SK-N-SH (cell line): Measurements from ENCODE around the gene TAF4. TPM values are rescaled to one million over a fixed set of nuclear protein-coding genes. Genes with fewer than 3 reads are reported as not detected.

Experiments
- CTCF ChIA-PET: fragments of 300-600, 350-600 bp; formaldehyde crosslinking; extraction: SDS; loops from one replicate; lab custom pipeline; 2021; lab: Yijun Ruan, JAX
- POLR2A ChIA-PET: fragments of 350-600 bp; sonication (Branson Sonifier 250); formaldehyde crosslinking; extraction: SDS; loops from one replicate; lab custom pipeline; 2020; ENCODE audit warnings: antibody characterized with exemption, inconsistent platforms; lab: Yijun Ruan, JAX
- DNase-seq: peaks from one replicate; pipeline ENCODE4 v3.0.0; 2012
- H2AFZ ChIP-seq: fragments of 200-600 bp; sonication (generic); 2 replicates; pipeline ENCODE4 v1.8.1; 2016; ENCODE audit warnings: antibody characterized with exemption, mild to moderate bottlenecking, low read depth
- H3F3A ChIP-seq: fragments of 200-600 bp; sonication (generic); replicated peaks from 2 replicates; pipeline ENCODE3; 2016; ENCODE audit warnings: antibody characterized with exemption, mild to moderate bottlenecking; ENCODE audit not compliant: insufficient read depth
- H3K27ac ChIP-seq, 2 experiments: fragments of 200-500 bp in 1 of 2; fragments of 200-600 bp in 1 of 2; sonication (Bioruptor generic) in 1 of 2; sonication (generic), shearing (Covaris generic) in 1 of 2; 2 replicates each; pipeline versions ENCODE4 v1.5.1 to v1.6.1; 2014 to 2016; ENCODE audit warnings: low read depth in 2 of 2, inconsistent platforms in 1 of 2, low read length in 1 of 2, mild to moderate bottlenecking in 1 of 2, mixed read lengths in 1 of 2
- H3K27me3 ChIP-seq: fragments of 200-600 bp; sonication (generic), shearing (Covaris generic); 2 replicates; pipeline ENCODE4 v1.6.1; 2016; ENCODE audit warnings: mixed run types; ENCODE audit not compliant: insufficient read depth
- H3K36me3 ChIP-seq, 2 experiments: fragments of 200-500 bp in 1 of 2; fragments of 200-600 bp in 1 of 2; sonication (Bioruptor generic) in 1 of 2; sonication (generic) in 1 of 2; replicated peaks in 1 of 2; 2 replicates each; pipeline versions ENCODE3 to v1.5.1; 2014 to 2016; ENCODE audit warnings: low read length in 1 of 2, mild to moderate bottlenecking in 1 of 2; ENCODE audit not compliant: insufficient read depth in 2 of 2, control insufficient read depth in 1 of 2
- H3K4me1 ChIP-seq, 2 experiments: fragments of 200-500 bp in 1 of 2; fragments of 200-600 bp in 1 of 2; sonication (Bioruptor generic) in 1 of 2; sonication (generic), shearing (Covaris generic) in 1 of 2; 2 replicates each; pipeline versions ENCODE4 v1.5.1 to v1.6.1; 2014 to 2016; ENCODE audit warnings: low read depth in 1 of 2, low read length in 1 of 2, mixed run types in 1 of 2; ENCODE audit not compliant: insufficient read depth in 2 of 2, control insufficient read depth in 1 of 2
- H3K4me2 ChIP-seq: fragments of 200-600 bp; sonication (generic), shearing (Covaris generic); 2 replicates; pipeline ENCODE4 v1.6.1; 2017; ENCODE audit warnings: mixed run types
- H3K4me3 ChIP-seq, 2 experiments: fragments of 200-500 bp in 1 of 2; fragments of 200-600 bp in 1 of 2; sonication (Bioruptor generic) in 1 of 2; sonication (generic), shearing (Covaris generic) in 1 of 2; 2 replicates each; pipeline versions ENCODE4 v1.5.1 to v1.8.1; 2014 to 2016; ENCODE audit warnings: low read depth in 2 of 2, inconsistent platforms in 1 of 2, low read length in 1 of 2, mild to moderate bottlenecking in 1 of 2, mixed read lengths in 1 of 2, moderate library complexity in 1 of 2
- H3K79me2 ChIP-seq: fragments of 200-600 bp; sonication (generic); 2 replicates; pipeline ENCODE4 v1.8.1; 2017; ENCODE audit warnings: mild to moderate bottlenecking; ENCODE audit not compliant: insufficient read depth
- H3K9ac ChIP-seq: fragments of 200-600 bp; sonication (generic); 2 replicates; pipeline ENCODE4 v1.6.1; 2017; ENCODE audit warnings: mixed run types
- H3K9me2 ChIP-seq: fragments of 200-600 bp; sonication (generic); 2 replicates; pipeline ENCODE4 v1.6.1; 2017; ENCODE audit warnings: mixed run types
- H3K9me3 ChIP-seq: fragments of 200-600 bp; sonication (generic); 2 replicates; pipeline ENCODE4 v1.6.1; 2017; ENCODE audit warnings: mixed run types, mild to moderate bottlenecking, moderate library complexity
- H4K20me1 ChIP-seq: fragments of 200-600 bp; sonication (generic); 2 replicates; pipeline ENCODE4 v1.6.1; 2017; ENCODE audit warnings: mild to moderate bottlenecking, mixed run types; ENCODE audit not compliant: insufficient read depth
- CHD2 ChIP-seq: fragments of 150-350 bp; IDR thresholded peaks from 2 replicates; pipeline ENCODE4 v1.6.1; 2018; ENCODE audit warnings: low read length; ENCODE audit not compliant: partially characterized antibody
- CTCF ChIP-seq: fragments of 200-600 bp; sonication (generic); IDR thresholded peaks from 2 replicates; pipeline ENCODE4 v1.6.1; 2017; ENCODE audit warnings: antibody characterized with exemption, mild to moderate bottlenecking, moderate library complexity
- ELF1 ChIP-seq: IDR thresholded peaks from 2 replicates; pipeline ENCODE4 v1.4.0; 2012
- EZH2phosphoT487 ChIP-seq: fragments of 200-600 bp; sonication (generic); IDR thresholded peaks from 2 replicates; pipeline ENCODE4 v1.6.1; 2017; ENCODE audit warnings: low read depth, mixed run types, mild to moderate bottlenecking, antibody characterized with exemption, moderate library complexity, borderline replicate concordance
- FOSL2 ChIP-seq: IDR thresholded peaks from 2 replicates; pipeline ENCODE4 v1.4.0; 2012; ENCODE audit warnings: low read depth, mild to moderate bottlenecking, moderate library complexity, borderline replicate concordance
- FOXJ3 ChIP-seq: sonication (generic); formaldehyde crosslinking; IDR thresholded peaks from 2 replicates; pipeline ENCODE4 v1.5.1; 2020; ENCODE audit warnings: mild to moderate bottlenecking, missing genetic modification reagents
- FOXM1 ChIP-seq: IDR thresholded peaks from 2 replicates; pipeline ENCODE4 v1.4.0; 2012; ENCODE audit warnings: low read depth, mild to moderate bottlenecking
- GATA2 ChIP-seq: sonication (generic); formaldehyde crosslinking; IDR thresholded peaks from 2 replicates; pipeline ENCODE4 v1.5.0; 2020; ENCODE audit warnings: mild to moderate bottlenecking, missing genetic modification reagents
- MEF2A ChIP-seq: IDR thresholded peaks from 2 replicates; pipeline ENCODE4 v1.4.0; 2012; ENCODE audit warnings: low read depth, borderline replicate concordance
- MXI1 ChIP-seq: IDR thresholded peaks from 2 replicates; pipeline ENCODE4 v1.6.1; 2012; ENCODE audit warnings: mild to moderate bottlenecking, low read depth, low read length, improper control_type of control experiment
- NFIC ChIP-seq: IDR thresholded peaks from 2 replicates; pipeline ENCODE4 v1.4.0; 2012; ENCODE audit warnings: borderline replicate concordance
- POLR2AphosphoS5 ChIP-seq: IDR thresholded peaks from 2 replicates; pipeline ENCODE4 v1.6.1; 2012; ENCODE audit warnings: low read depth, low read length
- RCOR1 ChIP-seq: fragments of 150-350 bp; IDR thresholded peaks from 2 replicates; pipeline ENCODE4 v1.6.1; 2017; ENCODE audit warnings: antibody characterized with exemption, low read length
- REST ChIP-seq: IDR thresholded peaks from 2 replicates; pipeline ENCODE4 v1.6.1; 2012; ENCODE audit warnings: mild to moderate bottlenecking, low read depth, low read length, moderate library complexity
- RFX5 ChIP-seq: IDR thresholded peaks from 2 replicates; pipeline ENCODE4 v1.6.1; 2012; ENCODE audit warnings: mild to moderate bottlenecking, improper control_type of control experiment, low read length
- SIN3A ChIP-seq: IDR thresholded peaks from 2 replicates; pipeline ENCODE4 v1.6.1; 2012; ENCODE audit warnings: low read depth, mild to moderate bottlenecking, low read length, moderate library complexity, borderline replicate concordance
- SMC3 ChIP-seq: IDR thresholded peaks from 2 replicates; pipeline ENCODE4 v1.6.1; 2012; ENCODE audit warnings: low read depth, low read length, improper control_type of control experiment
- TAF1 ChIP-seq: IDR thresholded peaks from 2 replicates; pipeline ENCODE4 v1.6.1; 2012; ENCODE audit warnings: low read depth, mild to moderate bottlenecking, low read length, moderate library complexity, borderline replicate concordance
- TCF12 ChIP-seq: IDR thresholded peaks from 2 replicates; pipeline ENCODE4 v1.4.0; 2012
- TEAD4 ChIP-seq: IDR thresholded peaks from 2 replicates; pipeline ENCODE4 v1.4.0; 2012; ENCODE audit warnings: mild to moderate bottlenecking, borderline replicate concordance; ENCODE audit not compliant: insufficient read depth
- YY1 ChIP-seq: IDR thresholded peaks from 2 replicates; pipeline ENCODE4 v1.4.0; 2012; ENCODE audit warnings: low read depth, mild to moderate bottlenecking
- ZBTB33 ChIP-seq: IDR thresholded peaks from 2 replicates; pipeline ENCODE4 v1.4.0; 2012; ENCODE audit warnings: low read depth, borderline replicate concordance
- WGBS: methylation state at CpG from one replicate; pipeline ENCODE4 v1.1.6; 2017; ENCODE audit warnings: low lambda C conversion rate; 5-methylcytosine and 5-hydroxymethylcytosine counted together
- polyA plus RNA-seq, 3 experiments: library from polyadenylated mRNA; depleted of rRNA; stranded (reverse); fragments of >200 nt; gene quantifications; 2 replicates each; pipeline ENCODE4 v1.2.3, GENCODE V29; 2012

TAF4 gene
- polyA plus RNA-seq, 1 of the 3 experiments (the other 2 are of a cell fraction), result 4.8 TPM

- no peak overlapping the region for H2AFZ ChIP-seq
- ChIA-PET CTCF (interaction anchor here (0.7 kb wide), 1 partner anchor 708 kb away, joined by 3 read pairs; no protein-coding TSS in a partner anchor), POLR2A (no interaction called here)
- TF ChIP-seq NFIC (no peak), RCOR1 (no peak), FOXM1 (no peak), TCF12 (no peak), FOXJ3 (no peak), TAF1 (no peak), POLR2AphosphoS5 (no peak), EZH2phosphoT487 (no peak), MXI1 (no peak), REST (no peak), ELF1 (no peak)
- no peaks in the 10 kb centered on the region for H3F3A ChIP-seq
- H3K4me1 ChIP-seq, result no peaks in the 10 kb centered on the region
- no peaks in the 10 kb centered on the region for H3K9me2 ChIP-seq
- no peaks in the 10 kb centered on the region for H3K27me3 ChIP-seq
- no peaks in the 10 kb centered on the region for H3K36me3 ChIP-seq
- H3K79me2 ChIP-seq, result no peaks in the 10 kb centered on the region
- H3K4me3 ChIP-seq, result no peak overlapping the region
- no peak overlapping the region for H3K9ac ChIP-seq
- H3K9me3 ChIP-seq, result no peaks in the 10 kb centered on the region
- WGBS, result 77% methylated on average over 3 of the region's 10 CpGs
- no peak overlapping the region for H3K4me2 ChIP-seq
- no peak overlapping the region for H3K27ac ChIP-seq
- DNase-seq, result no peak
- no peaks in the 10 kb centered on the region for H4K20me1 ChIP-seq
Observed at GRCh38 chr20:61937146-61937962, 128.3 kb downstream of the TAF4 start.

- H3K9me2 ChIP-seq, result no peaks in the 10 kb centered on the region
- H3K79me2 ChIP-seq, result no peaks in the 10 kb centered on the region
- ChIA-PET CTCF (no interaction called here), POLR2A (no interaction called here)
- H2AFZ ChIP-seq, result no peak overlapping the region
- no peak for DNase-seq
- no peaks in the 10 kb centered on the region for H3K4me1 ChIP-seq
- 64% methylated on average over 18 of the region's 29 CpGs for WGBS
- H3K4me2 ChIP-seq, result no peak overlapping the region
- no peaks in the 10 kb centered on the region for H4K20me1 ChIP-seq
- H3K27ac ChIP-seq, result no peak overlapping the region
- H3K36me3 ChIP-seq, result no peaks in the 10 kb centered on the region
- no peak overlapping the region for H3K9ac ChIP-seq
- H3F3A ChIP-seq, result no peaks in the 10 kb centered on the region
- H3K9me3 ChIP-seq, result no peaks in the 10 kb centered on the region
- H3K4me3 ChIP-seq, result no peak overlapping the region
- H3K27me3 ChIP-seq, result no peaks in the 10 kb centered on the region
- TF ChIP-seq YY1 (no peak), ZBTB33 (no peak), RFX5 (no peak), MXI1 (no peak), CHD2 (no peak), TEAD4 (no peak), FOSL2 (no peak), RCOR1 (no peak), GATA2 (no peak), SMC3 (no peak), ELF1 (no peak), SIN3A (no peak), CTCF (no peak), MEF2A (no peak), FOXM1 (no peak)
Observed at GRCh38 chr20:61936701-61937131, 129.0 kb downstream of the TAF4 start.
